HCT116 (cell line): ENCODE measurements around the gene CRTC1. TPM values are rescaled to one million over a fixed set of nuclear protein-coding genes. Genes with fewer than 3 reads are reported as not detected.
"Not testable (repeated sequence)": the region's sequence is repeated elsewhere in the genome, so short reads cannot be mapped to it uniquely, and the experiment has no call there.

Experiments
- ATAC-seq: fragments of 200-7000 bp; cut with Tn5 transposase; 2 replicates; pipeline ENCODE4 v1.9.1; 2020; ENCODE audit warnings: mild to moderate bottlenecking, moderate library complexity
- BruUV-seq: library from RNA; stranded (reverse); fragments of 400-500 nt; replicated peaks from 2 replicates; lab custom pipeline; 2021; lab: Mats Ljungman, UMichigan
- CTCF ChIA-PET: fragments of 300-600 bp; sonication (Branson Sonifier 250); formaldehyde crosslinking; loops from one replicate; lab custom pipeline; 2021; ENCODE audit warnings: antibody characterized with exemption; lab: Charles Lee
- POLR2A ChIA-PET: fragments of 300-600, 350-600 bp; sonication (Branson Sonifier 250); formaldehyde crosslinking; loops from one replicate; lab custom pipeline; 2021; ENCODE audit warnings: antibody characterized with exemption; lab: Charles Lee
- RAD21 ChIA-PET, 2 experiments: fragments of 300-600 bp; sonication (Branson Sonifier 250); formaldehyde crosslinking; loops; one replicate each; lab custom pipeline; 2023; ENCODE audit warnings: low total read pairs in 2 of 2; ENCODE audit not compliant: uncharacterized antibody in 2 of 2, unreplicated experiment in 2 of 2, low non-redundant PET in 1 of 2; lab: Charles Lee
- DNase-seq: peaks from one replicate; pipeline ENCODE4 v3.0.0-alpha.2; 2010; ENCODE audit warnings: low read depth, low spot score
- H2AFZ ChIP-seq: fragments of 200-600 bp; shearing (Covaris generic), sonication (generic); 2 replicates; pipeline ENCODE4 v1.6.1; 2017; ENCODE audit warnings: low read depth, mixed run types, mixed read lengths, antibody characterized with exemption, low read length; ENCODE audit not compliant: poor library complexity, severe bottlenecking
- H3K27ac ChIP-seq: 2 replicates; pipeline ENCODE4 v1.5.1; 2012; ENCODE audit warnings: low read depth, low read length
- H3K27me3 ChIP-seq: fragments of 200-600 bp; sonication (generic); 2 replicates; pipeline ENCODE4 v1.6.1; 2016; ENCODE audit warnings: mixed run types, low read length, mixed read lengths; ENCODE audit not compliant: insufficient read depth
- H3K36me3 ChIP-seq, 2 experiments: fragments of 200-500 bp in 1 of 2; fragments of 200-600 bp in 1 of 2; sonication (Bioruptor generic) in 1 of 2; sonication (generic) in 1 of 2; 2 replicates each; pipeline versions ENCODE4 v1.5.1 to v1.6.1; 2014 to 2016; ENCODE audit warnings: low read length in 2 of 2, inconsistent platforms in 1 of 2, mixed read lengths in 1 of 2, mixed run types in 1 of 2; ENCODE audit not compliant: insufficient read depth in 2 of 2, control insufficient read depth in 1 of 2
- H3K4me1 ChIP-seq, 2 experiments: fragments of 200-600 bp in 1 of 2; sonication (generic) in 1 of 2; 2 replicates each; pipeline versions ENCODE4 v1.5.1 to v1.6.1; 2012 to 2017; ENCODE audit warnings: low read length in 2 of 2, inconsistent platforms in 1 of 2, mild to moderate bottlenecking in 1 of 2, mixed read lengths in 1 of 2, mixed run types in 1 of 2, moderate library complexity in 1 of 2; ENCODE audit not compliant: insufficient read depth in 2 of 2, control insufficient read depth in 1 of 2
- H3K4me2 ChIP-seq: fragments of 200-600 bp; sonication (generic); 2 replicates; pipeline ENCODE4 v1.6.1; 2017; ENCODE audit warnings: mixed run types, low read length, mixed read lengths
- H3K4me3 ChIP-seq, 2 experiments: fragments of 200-600 bp in 1 of 2; sonication (generic) in 1 of 2; replicated peaks in 1 of 2; 2 replicates each; pipeline ENCODE4 v1.5.1; 2011 to 2016; ENCODE audit warnings: low read length in 2 of 2, control low read depth in 1 of 2, low read depth in 1 of 2, mild to moderate bottlenecking in 1 of 2, mixed read lengths in 1 of 2, mixed run types in 1 of 2
- H3K79me2 ChIP-seq: fragments of 200-600 bp; sonication (generic); 2 replicates; pipeline ENCODE4 v1.6.1; 2017; ENCODE audit warnings: mild to moderate bottlenecking, mixed run types, low read length, moderate library complexity, mixed read lengths; ENCODE audit not compliant: insufficient read depth
- H3K9ac ChIP-seq: fragments of 200-600 bp; sonication (generic); 2 replicates; pipeline ENCODE4 v1.6.1; 2016; ENCODE audit warnings: low read length, mixed read lengths
- H3K9me2 ChIP-seq: fragments of 200-600 bp; sonication (generic), shearing (Covaris generic); 2 replicates; pipeline ENCODE4 v1.6.1; 2017; ENCODE audit warnings: mixed run types, mild to moderate bottlenecking, moderate library complexity; ENCODE audit not compliant: insufficient read depth
- H3K9me3 ChIP-seq, 2 experiments: fragments of 200-500 bp in 1 of 2; fragments of 200-600 bp in 1 of 2; sonication (Bioruptor generic) in 1 of 2; sonication (generic) in 1 of 2; 2 replicates each; pipeline ENCODE4 v1.6.1; 2014 to 2017; ENCODE audit warnings: low read length in 2 of 2, mixed read lengths in 2 of 2, inconsistent platforms in 1 of 2, low read depth in 1 of 2, mild to moderate bottlenecking in 1 of 2, mixed run types in 1 of 2, moderate library complexity in 1 of 2; ENCODE audit not compliant: control insufficient read depth in 1 of 2, insufficient read depth in 1 of 2
- H4K20me1 ChIP-seq: fragments of 200-600 bp; sonication (generic), shearing (Covaris generic); 2 replicates; pipeline ENCODE4 v1.6.1; 2017; ENCODE audit warnings: mixed run types, mild to moderate bottlenecking, moderate library complexity; ENCODE audit not compliant: insufficient read depth
- CBX3 ChIP-seq: IDR thresholded peaks from 2 replicates; pipeline ENCODE4 v1.6.1; 2012; ENCODE audit warnings: low read depth
- TCF7L2 ChIP-seq: IDR thresholded peaks from 2 replicates; pipeline ENCODE4 v1.7.0; 2011; ENCODE audit warnings: borderline replicate concordance, inconsistent platforms; ENCODE audit not compliant: insufficient read depth, insufficient read length; ENCODE audit errors: extremely low read depth
- ZNF274 ChIP-seq: fragments of 200-500 bp; sonication (Bioruptor generic); IDR thresholded peaks from 2 replicates; pipeline ENCODE4 v1.6.1; 2014; ENCODE audit warnings: mild to moderate bottlenecking, low read depth, low read length, inconsistent platforms
- intact Hi-C: fragments of 100-400 bp; cut with micrococcal nuclease; formaldehyde crosslinking; loops from 2 replicates; pipeline ENCODE4 v1.10.0; 2022
- total RNA-seq: library from RNA; stranded (reverse); gene quantifications from one replicate; pipeline ENCODE4 v1.2.1, GENCODE V29; 2021; ENCODE audit not compliant: unreplicated experiment

Gene CRTC1
- total RNA-seq, 1 experiment from 2014 or later = 14.9 TPM

GRCh38 chr19:18814063-18814462 is 130.6 kb downstream of the CRTC1 start:
- Histone ChIP-seq H3K27me3 (no peaks in the 10 kb centered on the region; the same call in 1 of the 2 replicates), H2AFZ (no peak overlapping the region), H3K4me2 (no peak overlapping the region), H3K36me3 (no peaks in the 10 kb centered on the region), H3K9ac (no peak overlapping the region), H3K4me3 (no peak overlapping the region)
- ATAC-seq = no peak
- POLR2A ChIA-PET = no interaction called here
- intact Hi-C loops = no loop called here
- no TSS peak for BruUV-seq
- RAD21 ChIA-PET = no interaction called here
- TF ChIP-seq TCF7L2 (no peak), CBX3 (no peak)
- TF ChIP-seq, all 23 proteins: peak for 0
- no peaks in the 10 kb centered on the region for H3K9me2 ChIP-seq
- CTCF ChIA-PET = no interaction called here
- H3K79me2 ChIP-seq = no peaks in the 10 kb centered on the region
- no peaks in the 10 kb centered on the region for H3K4me1 ChIP-seq
- DNase-seq = no peak
- no peak overlapping the region for H3K27ac ChIP-seq
- H3K9me3 ChIP-seq = no peaks in the 10 kb centered on the region
- H4K20me1 ChIP-seq = no peaks in the 10 kb centered on the region

DNA sequence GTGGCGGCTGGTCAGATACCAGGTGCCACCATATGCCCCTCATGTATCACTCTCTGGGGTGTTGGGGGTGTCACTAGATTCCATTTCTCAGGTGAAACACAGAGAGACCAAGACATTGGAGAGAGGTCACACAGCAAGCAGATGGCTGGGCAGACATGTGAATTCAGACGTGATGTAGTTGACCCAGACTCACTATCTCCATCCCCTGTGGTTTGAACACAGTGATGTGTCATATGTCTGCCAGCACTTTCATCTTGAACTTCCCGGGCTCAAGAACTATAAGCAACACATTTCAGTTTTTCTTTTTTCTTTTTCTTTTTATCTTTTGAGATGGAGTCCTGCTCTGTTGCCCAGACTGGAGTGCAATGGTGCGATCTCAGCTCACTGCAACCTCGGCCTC is 132.2 kb downstream of the CRTC1 start:
- ATAC-seq = no peak
- RAD21 ChIA-PET = no interaction called here
- no peaks in the 10 kb centered on the region for H3K9me2 ChIP-seq
- POLR2A ChIA-PET = no interaction called here
- intact Hi-C loops = no loop called here
- no peaks in the 10 kb centered on the region for H3K36me3 ChIP-seq
- H3K4me1 ChIP-seq = no peaks in the 10 kb centered on the region
- H3K79me2 ChIP-seq = no peaks in the 10 kb centered on the region
- no peak overlapping the region for H2AFZ ChIP-seq
- no peaks in the 10 kb centered on the region for H3K9me3 ChIP-seq
- no peak overlapping the region for H3K27ac ChIP-seq
- H3K4me2 ChIP-seq = no peak overlapping the region
- DNase-seq = no peak
- no peak for TF ChIP-seq ZNF274
- H4K20me1 ChIP-seq = no peaks in the 10 kb centered on the region
- CTCF ChIA-PET = no interaction called here
- H3K9ac ChIP-seq = no peak overlapping the region
- H3K27me3 ChIP-seq = no peaks in the 10 kb centered on the region; the same call in 1 of the 2 replicates
- BruUV-seq = no TSS peak
- H3K4me3 ChIP-seq = no peak overlapping the region

GRCh38 chr19:18816645-18817044 is 133.2 kb downstream of the CRTC1 start:
- H3K79me2 ChIP-seq, H2AFZ ChIP-seq, CTCF ChIA-PET, DNase-seq, H3K27me3 ChIP-seq, H3K9me3 ChIP-seq, H3K27ac ChIP-seq, H3K4me1 ChIP-seq, H3K36me3 ChIP-seq, POLR2A ChIA-PET, intact Hi-C loops, BruUV-seq, H3K9me2 ChIP-seq, H4K20me1 ChIP-seq, H3K9ac ChIP-seq, ATAC-seq, RAD21 ChIA-PET, H3K4me3 ChIP-seq, H3K4me2 ChIP-seq: not testable (repeated sequence)
